Uterus (tissue), 4 donors: ENCODE data around the gene CRY1. TPM values are rescaled to one million over a fixed set of nuclear protein-coding genes. Genes with fewer than 3 reads are reported as not detected.

Experiments
- DNase-seq, 2 donors: peaks; one replicate each; pipeline ENCODE4 v3.0.0-alpha.2; 2019 to 2020
- H3K27ac ChIP-seq, 2 donors: fragments of 200-600 bp; sonication (generic); 1 replicate in 1 of 2; 2 replicates in 1 of 2; pipeline ENCODE4 v1.5.1; 2016 to 2018
- H3K27me3 ChIP-seq, 2 donors: fragments of 200-600 bp; sonication (generic); one replicate each; pipeline ENCODE4 v1.5.1; 2018 to 2019; ENCODE audit warnings: control low read depth in 1 of 2
- H3K36me3 ChIP-seq, 2 donors: fragments of 200-600 bp; sonication (generic); one replicate each; pipeline ENCODE4 v1.5.1; 2019; ENCODE audit warnings: control low read depth in 1 of 2
- H3K4me1 ChIP-seq, 2 donors: fragments of 200-600 bp; sonication (generic); one replicate each; pipeline ENCODE4 v1.5.1; 2018 to 2019; ENCODE audit warnings: control low read depth in 1 of 2
- H3K4me3 ChIP-seq, 2 donors: fragments of 200-600 bp; sonication (generic); 1 replicate in 1 of 2; 2 replicates in 1 of 2; pipeline ENCODE4 v1.5.1; 2018 to 2019; ENCODE audit warnings: mild to moderate bottlenecking in 1 of 2
- H3K9me3 ChIP-seq, 2 donors: fragments of 200-600 bp; sonication (generic); one replicate each; pipeline ENCODE4 v1.5.1; 2019; ENCODE audit warnings: control low read depth in 1 of 2
- POLR2A ChIP-seq, 2 donors: fragments of 450-650 bp; IDR thresholded peaks; one replicate each; pipeline ENCODE4 v1.6.1; 2016; ENCODE audit warnings: antibody characterized with exemption in 2 of 2, mild to moderate bottlenecking in 1 of 2, moderate library complexity in 1 of 2
- intact Hi-C: fragments of 100-400 bp; cut with DNase I; formaldehyde crosslinking; loops from one replicate; pipeline ENCODE4 v1.15.1; 2023; ENCODE audit warnings: low total_unique reads
- total RNA-seq, 4 donors: library from RNA; depleted of rRNA in 3 of 4; stranded (reverse); fragments of >200 nt in 3 of 4; gene quantifications; one replicate each; pipeline versions ENCODE4 v1.1.0 to v1.2.4, GENCODE V29; 2014 to 2023
- TF ChIP-seq, protein P1 (sequence below), 4 experiments: fragments of 200-600 bp in 2 of 4; fragments of 450-650 bp in 2 of 4; sonication (generic) in 2 of 4; IDR thresholded peaks; one replicate each; pipeline ENCODE4 v1.5.1; 2016 to 2019; ENCODE audit warnings: antibody characterized with exemption in 4 of 4, mild to moderate bottlenecking in 2 of 4, moderate library complexity in 1 of 4
- donor health status: DM: yes; HTN: yes; CAD: no.

The CRY1 gene
- total RNA-seq, 4 donors from 2014 or later: 8.2 to 66.5 (median 35.6) TPM

GRCh38 chr12:107127482-107128430 is 34.4 kb upstream of the CRY1 start:
- no peak for DNase-seq
- Histone ChIP-seq H3K27me3 (no peaks in the 10 kb centered on the region), H3K36me3 (no peaks in the 10 kb centered on the region), H3K27ac (no peak overlapping the region), H3K9me3 (no peaks in the 10 kb centered on the region), H3K4me1 (no peaks in the 10 kb centered on the region), H3K4me3 (no peak overlapping the region)
- no peak for TF ChIP-seq POLR2A (IDR thresholded peaks at IDR 0.05)
- TF ChIP-seq, protein P1, sequence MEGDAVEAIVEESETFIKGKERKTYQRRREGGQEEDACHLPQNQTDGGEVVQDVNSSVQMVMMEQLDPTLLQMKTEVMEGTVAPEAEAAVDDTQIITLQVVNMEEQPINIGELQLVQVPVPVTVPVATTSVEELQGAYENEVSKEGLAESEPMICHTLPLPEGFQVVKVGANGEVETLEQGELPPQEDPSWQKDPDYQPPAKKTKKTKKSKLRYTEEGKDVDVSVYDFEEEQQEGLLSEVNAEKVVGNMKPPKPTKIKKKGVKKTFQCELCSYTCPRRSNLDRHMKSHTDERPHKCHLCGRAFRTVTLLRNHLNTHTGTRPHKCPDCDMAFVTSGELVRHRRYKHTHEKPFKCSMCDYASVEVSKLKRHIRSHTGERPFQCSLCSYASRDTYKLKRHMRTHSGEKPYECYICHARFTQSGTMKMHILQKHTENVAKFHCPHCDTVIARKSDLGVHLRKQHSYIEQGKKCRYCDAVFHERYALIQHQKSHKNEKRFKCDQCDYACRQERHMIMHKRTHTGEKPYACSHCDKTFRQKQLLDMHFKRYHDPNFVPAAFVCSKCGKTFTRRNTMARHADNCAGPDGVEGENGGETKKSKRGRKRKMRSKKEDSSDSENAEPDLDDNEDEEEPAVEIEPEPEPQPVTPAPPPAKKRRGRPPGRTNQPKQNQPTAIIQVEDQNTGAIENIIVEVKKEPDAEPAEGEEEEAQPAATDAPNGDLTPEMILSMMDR (IDR thresholded peaks at IDR 0.05): no peak
- intact Hi-C loops: no loop called here

GRCh38 chr12:107126796-107127481 is 33.6 kb upstream of the CRY1 start:
- Histone ChIP-seq H3K27me3 (no peaks in the 10 kb centered on the region), H3K9me3 (no peaks in the 10 kb centered on the region)
- intact Hi-C loops: no loop called here

GRCh38 chr12:107125833-107126232 is 32.5 kb upstream of the CRY1 start:
- DNase-seq: no peak
- no peaks in the 10 kb centered on the region for H3K9me3 ChIP-seq
- intact Hi-C loops: no loop called here
- no peak overlapping the region for H3K27ac ChIP-seq
- no peaks in the 10 kb centered on the region for H3K27me3 ChIP-seq
- no peaks in the 10 kb centered on the region for H3K36me3 ChIP-seq
- TF ChIP-seq, protein P1 (IDR thresholded peaks at IDR 0.05): no peak
- no peak for TF ChIP-seq POLR2A (IDR thresholded peaks at IDR 0.05)
- no peak overlapping the region for H3K4me3 ChIP-seq
- H3K4me1 ChIP-seq: no peaks in the 10 kb centered on the region

More at GRCh38 chr12:107126796-107127481, 33.6 kb upstream of the CRY1 start:
- no peak for DNase-seq
- H3K4me1 ChIP-seq: no peaks in the 10 kb centered on the region
- TF ChIP-seq POLR2A (IDR thresholded peaks at IDR 0.05): no peak
- TF ChIP-seq, protein P1 (IDR thresholded peaks at IDR 0.05): no peak
- H3K36me3 ChIP-seq: no peaks in the 10 kb centered on the region
- no peak overlapping the region for H3K4me3 ChIP-seq
- H3K27ac ChIP-seq: no peak overlapping the region

DNA sequence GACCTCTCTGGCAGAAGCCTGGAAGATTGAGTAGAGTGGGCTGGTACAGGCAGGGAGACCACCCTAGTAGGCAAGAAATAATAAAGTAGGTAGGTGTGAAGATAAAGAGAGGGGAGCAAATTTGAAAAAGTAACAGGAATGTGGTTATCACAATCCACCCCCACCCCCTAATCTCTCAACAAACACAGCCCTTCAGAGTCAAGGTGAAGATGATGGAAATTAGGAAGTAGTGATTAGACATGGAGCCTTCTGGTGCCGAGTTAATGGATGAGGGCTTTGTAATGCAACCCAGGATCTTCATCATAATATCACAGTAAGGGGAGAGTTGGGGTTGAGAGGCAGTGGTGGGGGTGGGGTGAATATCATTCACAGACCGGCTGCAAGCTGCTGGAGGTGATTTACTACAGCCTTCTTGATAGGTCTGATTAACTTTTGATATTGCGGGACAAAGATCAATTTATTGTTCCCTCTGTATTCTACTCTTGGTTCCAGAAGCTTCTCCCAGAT is 29.2 kb upstream of the CRY1 start:
- H3K27me3 ChIP-seq: no peaks in the 10 kb centered on the region
- H3K4me1 ChIP-seq: no peaks in the 10 kb centered on the region
- intact Hi-C loops: no loop called here
- TF ChIP-seq POLR2A (IDR thresholded peaks at IDR 0.05): no peak
- TF ChIP-seq, protein P1 (IDR thresholded peaks at IDR 0.05): no peak
- no peak for DNase-seq
- H3K9me3 ChIP-seq: no peaks in the 10 kb centered on the region
- no peak overlapping the region for H3K27ac ChIP-seq
- H3K36me3 ChIP-seq: no peaks in the 10 kb centered on the region
- no peak overlapping the region for H3K4me3 ChIP-seq

DNA sequence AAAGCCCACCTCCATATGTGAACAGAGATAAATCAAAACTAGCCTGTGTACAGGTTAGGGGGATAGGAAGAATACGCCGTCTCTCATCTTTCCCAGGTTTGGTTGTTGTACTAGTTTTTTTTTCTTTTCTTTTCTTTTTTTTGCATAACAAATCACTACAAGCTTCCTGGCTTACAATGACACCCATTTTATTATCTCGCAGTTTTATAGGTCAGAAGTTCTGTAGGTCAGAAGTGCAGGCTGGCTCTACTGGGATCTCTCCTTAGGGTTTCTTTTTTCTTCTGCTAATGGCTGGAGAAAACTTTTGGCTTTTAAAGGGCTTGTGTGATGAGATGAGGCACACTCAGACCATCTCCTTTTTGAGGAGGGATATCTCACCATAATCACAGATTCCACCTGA is 25.7 kb upstream of the CRY1 start:
- H3K4me1 ChIP-seq: no peaks in the 10 kb centered on the region
- no peak overlapping the region for H3K27ac ChIP-seq
- H3K36me3 ChIP-seq: no peaks in the 10 kb centered on the region
- intact Hi-C loops: no loop called here
- H3K9me3 ChIP-seq: no peaks in the 10 kb centered on the region
- no peak for DNase-seq
- no peaks in the 10 kb centered on the region for H3K27me3 ChIP-seq
- TF ChIP-seq POLR2A (IDR thresholded peaks at IDR 0.05): no peak
- TF ChIP-seq, protein P1 (IDR thresholded peaks at IDR 0.05): no peak
- H3K4me3 ChIP-seq: no peak overlapping the region
